ENCODE measurements around the gene MATR3. TPM values are rescaled to one million over a fixed set of nuclear protein-coding genes. Genes with fewer than 3 reads are reported as not detected.

MATR3 gene
- total and polyA plus RNA-seq, 10 of the 15 experiments (the other 5 are each of a cell fraction or from before 2014, with no cell fraction given) = 134 to 401 (median 221) TPM

GRCh38 chr5:139306197-139306596, 12.7 kb downstream of the MATR3 start:
- H3K9me3 ChIP-seq (replicated peaks; ENCODE audit: control insufficient read depth, insufficient read depth, low read length) = no peaks in the 10 kb centered on the region
- no peak overlapping the region for H3K9ac ChIP-seq (ENCODE audit: control insufficient read depth, insufficient read depth, low read length)
- H3K4me1 ChIP-seq (ENCODE audit: control insufficient read depth, insufficient read depth, low read length) = peaks cover 23% of the 10 kb centered on the region
- peak overlapping the region; percentile 30 for H3K4me2 ChIP-seq (ENCODE audit: control insufficient read depth, insufficient read depth)
- in situ Hi-C loops (cut with MboI) (no loop called here), intact Hi-C loops (cut with micrococcal nuclease; ENCODE audit: unreplicated experiment) (no loop called here)
- TF ChIP-seq BACH1 (IDR thresholded peaks at IDR 0.05; ENCODE audit: borderline replicate concordance) (no peak), HDAC2 (IDR thresholded peaks at IDR 0.05) (no peak), ZBTB40 (IDR thresholded peaks at IDR 0.05; ENCODE audit: borderline replicate concordance) (no peak), ZBTB11 (CRISPR knock-in tag; IDR thresholded peaks at IDR 0.05) (no peak), RUNX3 (IDR thresholded peaks at IDR 0.05; ENCODE audit: low read length) (no peak), MXI1 (IDR thresholded peaks at IDR 0.05; ENCODE audit: low read depth, low read length) (no peak), E4F1 (IDR thresholded peaks at IDR 0.05; ENCODE audit: borderline replicate concordance, partially characterized antibody) (no peak)
- DNase-seq (ENCODE audit: low read depth, low spot score) (no peak), FAIRE-seq (no peak), ATAC-seq (peak; percentile 18)
- RAD21 ChIA-PET (ENCODE audit: unreplicated experiment) = interaction anchor here (1.5 to 2.8 kb wide), 7 partner anchors 8 to 55 kb away, joined by 3 to 10 read pairs (median 5); partner anchors contain the start of gene PAIP2
- H3K27me3 ChIP-seq (replicated peaks in 1 of 2; ENCODE audit: control insufficient read depth in 2 of 2, insufficient read depth in 2 of 2, low read length in 1 of 2) = no peaks in the 10 kb centered on the region
- peaks cover 99% of the 10 kb centered on the region for H3K79me2 ChIP-seq (ENCODE audit: control insufficient read depth, insufficient read depth, low read length)
- no peak overlapping the region for H3K27ac ChIP-seq (ENCODE audit: control insufficient read depth, insufficient read depth)
- H3K36me3 ChIP-seq (ENCODE audit: control insufficient read depth in 2 of 2, insufficient read depth in 2 of 2, low read length in 1 of 2) = no peaks in the 10 kb centered on the region
- BruUV-seq (replicated peaks) = no TSS peak
- SMC1A ChIA-PET (ENCODE audit: uncharacterized antibody, unreplicated experiment) = interaction anchor here (1.2 to 8.0 kb wide), 8 partner anchors 10 to 206 kb away, joined by 3 to 67 read pairs (median 11); partner anchors contain the start of genes MATR3 and PAIP2
- CTCF ChIA-PET = interaction anchor here (0.6 to 5.4 kb wide), 5 partner anchors 10 to 307 kb away, joined by 3 to 31 read pairs (median 4); no protein-coding TSS in a partner anchor
- 0% methylated on average over 1 of the region's 1 CpG for WGBS (ENCODE audit: insufficient coverage, insufficient replicate concordance, low lambda C conversion rate, missing lambda C conversion rate)
- POLR2A ChIA-PET = interaction anchor here (1.2 to 3.5 kb wide), 2 partner anchors 12 to 25 kb away, joined by 3 to 21 read pairs; partner anchors contain the start of gene MATR3
- H2AFZ ChIP-seq (ENCODE audit: control insufficient read depth, low read depth, low read length) = no peak overlapping the region
- no peak overlapping the region for H3K4me3 ChIP-seq
- H4K20me1 ChIP-seq (ENCODE audit: control insufficient read depth, insufficient read depth) = peaks cover 10% of the 10 kb centered on the region
